ENCODE results near the gene C1S.

DNA sequence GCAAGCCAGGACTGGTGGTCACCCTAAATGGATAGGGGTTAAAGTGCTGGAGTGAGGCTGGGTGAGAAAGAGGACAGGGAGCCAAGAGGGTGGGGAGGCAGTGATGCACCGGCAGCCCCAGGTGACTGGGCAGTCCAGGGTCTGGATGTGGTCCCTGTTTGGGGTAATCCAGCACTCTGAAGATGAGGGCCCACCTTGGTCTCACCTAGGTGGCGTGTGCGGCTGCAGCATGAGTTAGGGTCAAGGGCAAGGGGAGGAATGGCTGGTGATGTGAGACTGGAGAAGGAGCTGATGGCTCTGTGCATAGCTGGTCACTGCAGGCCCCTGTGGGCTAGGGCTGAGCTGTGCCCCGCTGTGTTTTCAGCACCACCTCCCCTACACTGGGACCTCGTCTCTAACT lies 50.1 kb downstream of the C1S start:
- no peak for TF ChIP-seq POLR2A (IDR thresholded peaks at IDR 0.05)
- TF ChIP-seq, protein P1, sequence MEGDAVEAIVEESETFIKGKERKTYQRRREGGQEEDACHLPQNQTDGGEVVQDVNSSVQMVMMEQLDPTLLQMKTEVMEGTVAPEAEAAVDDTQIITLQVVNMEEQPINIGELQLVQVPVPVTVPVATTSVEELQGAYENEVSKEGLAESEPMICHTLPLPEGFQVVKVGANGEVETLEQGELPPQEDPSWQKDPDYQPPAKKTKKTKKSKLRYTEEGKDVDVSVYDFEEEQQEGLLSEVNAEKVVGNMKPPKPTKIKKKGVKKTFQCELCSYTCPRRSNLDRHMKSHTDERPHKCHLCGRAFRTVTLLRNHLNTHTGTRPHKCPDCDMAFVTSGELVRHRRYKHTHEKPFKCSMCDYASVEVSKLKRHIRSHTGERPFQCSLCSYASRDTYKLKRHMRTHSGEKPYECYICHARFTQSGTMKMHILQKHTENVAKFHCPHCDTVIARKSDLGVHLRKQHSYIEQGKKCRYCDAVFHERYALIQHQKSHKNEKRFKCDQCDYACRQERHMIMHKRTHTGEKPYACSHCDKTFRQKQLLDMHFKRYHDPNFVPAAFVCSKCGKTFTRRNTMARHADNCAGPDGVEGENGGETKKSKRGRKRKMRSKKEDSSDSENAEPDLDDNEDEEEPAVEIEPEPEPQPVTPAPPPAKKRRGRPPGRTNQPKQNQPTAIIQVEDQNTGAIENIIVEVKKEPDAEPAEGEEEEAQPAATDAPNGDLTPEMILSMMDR (IDR thresholded peaks at IDR 0.05) = no peak
